GM12874 (cell line): ENCODE measurements around the gene MAML1.

Experiments
- CTCF ChIP-seq: IDR thresholded peaks from 2 replicates; pipeline ENCODE4 v1.5.1; 2011; ENCODE audit warnings: low read depth, mild to moderate bottlenecking, control low read depth, low read length, moderate library complexity; ENCODE audit not compliant: insufficient read depth

Gene MAML1

GRCh38 chr5:179759581-179760551 is 27.2 kb downstream of the MAML1 start:
- no peak for TF ChIP-seq CTCF

GRCh38 chr5:179762079-179762780 is 29.6 kb downstream of the MAML1 start:
- no peak for TF ChIP-seq CTCF

DNA sequence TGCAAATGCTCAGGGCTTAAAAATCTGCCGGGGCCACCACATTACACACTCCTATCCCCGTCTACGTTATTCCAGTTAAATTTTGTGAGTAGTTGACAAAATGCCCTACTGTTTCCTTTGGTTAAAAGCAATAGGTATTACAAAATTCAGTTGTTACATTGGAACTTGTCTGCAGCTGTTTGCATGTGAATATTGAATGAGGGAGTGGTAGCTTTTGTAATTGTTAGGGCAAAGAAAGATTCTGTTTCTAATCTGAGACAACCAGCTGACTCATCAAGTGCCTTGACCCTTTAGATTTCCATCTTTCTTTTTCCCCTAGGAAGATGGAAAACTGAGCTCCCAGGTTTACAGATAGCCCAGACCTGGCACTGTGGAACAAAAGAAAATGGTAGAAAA is 30.2 kb downstream of the MAML1 start:
- no peak for TF ChIP-seq CTCF

- peak; percentile 75 for TF ChIP-seq CTCF
Observed at GRCh38 chr5:179763215-179763945, 30.8 kb downstream of the MAML1 start.

GRCh38 chr5:179764056-179764455 is 31.4 kb downstream of the MAML1 start:
- no peak for TF ChIP-seq CTCF

DNA sequence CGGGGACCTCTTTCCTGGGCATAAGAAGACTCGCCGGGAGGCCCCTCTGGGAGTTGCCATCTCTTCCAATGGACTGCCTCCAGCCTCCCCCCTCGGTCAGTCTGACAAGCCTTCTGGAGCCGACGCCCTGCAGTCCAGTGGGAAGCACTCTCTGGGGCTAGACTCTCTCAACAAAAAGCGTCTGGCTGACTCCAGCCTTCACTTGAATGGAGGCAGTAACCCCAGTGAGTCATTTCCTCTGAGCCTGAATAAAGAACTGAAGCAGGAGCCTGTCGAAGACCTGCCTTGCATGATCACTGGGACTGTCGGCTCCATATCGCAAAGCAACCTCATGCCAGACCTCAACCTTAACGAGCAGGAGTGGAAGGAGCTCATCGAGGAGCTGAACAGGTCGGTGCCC is 32.8 kb downstream of the MAML1 start:
- TF ChIP-seq CTCF, result no peak
